Right atrium auricular region (tissue), 2 donors: ENCODE results near the gene MLLT10. TPM values are rescaled to one million over a fixed set of nuclear protein-coding genes. Genes with fewer than 3 reads are reported as not detected.

Experiments
- DNase-seq: peaks from one replicate; pipeline ENCODE4 v3.0.0-alpha.2; 2019; ENCODE audit warnings: low spot score
- H3K27ac ChIP-seq, 2 donors: fragments of 200-600 bp; sonication (generic); 1 replicate in 1 of 2; 2 replicates in 1 of 2; pipeline ENCODE4 v1.5.1; 2016 to 2019
- H3K27me3 ChIP-seq, 2 donors: fragments of 200-600 bp; sonication (generic); one replicate each; pipeline versions ENCODE4 v1.5.1 to v1.6.0; 2017 to 2019
- H3K36me3 ChIP-seq: fragments of 200-600 bp; sonication (generic); one replicate; pipeline ENCODE4 v1.5.1; 2016
- H3K4me1 ChIP-seq, 2 donors: fragments of 200-600 bp; sonication (generic); one replicate each; pipeline versions ENCODE4 v1.5.1 to v1.6.0; 2017 to 2019
- H3K4me3 ChIP-seq, 2 donors: fragments of 200-600 bp; sonication (generic); 1 replicate in 1 of 2; 2 replicates in 1 of 2; pipeline ENCODE4 v1.5.1; 2017 to 2019; ENCODE audit warnings: mild to moderate bottlenecking in 1 of 2, moderate library complexity in 1 of 2
- H3K9me3 ChIP-seq, 2 donors: fragments of 200-600 bp; sonication (generic); one replicate each; pipeline ENCODE4 v1.5.1; 2019
- total RNA-seq, 2 donors: library from RNA; depleted of rRNA; stranded (reverse); fragments of >200 nt; gene quantifications; one replicate each; pipeline ENCODE4 v1.1.0, GENCODE V29; 2016
- TF ChIP-seq, protein P1 (sequence below), 2 donors: fragments of 200-600 bp; sonication (generic); IDR thresholded peaks; one replicate each; pipeline ENCODE4 v1.5.1; 2019; ENCODE audit warnings: antibody characterized with exemption in 2 of 2

The MLLT10 gene
- total RNA-seq, 2 donors from 2014 or later = 18.8 to 27.2 TPM

DNA sequence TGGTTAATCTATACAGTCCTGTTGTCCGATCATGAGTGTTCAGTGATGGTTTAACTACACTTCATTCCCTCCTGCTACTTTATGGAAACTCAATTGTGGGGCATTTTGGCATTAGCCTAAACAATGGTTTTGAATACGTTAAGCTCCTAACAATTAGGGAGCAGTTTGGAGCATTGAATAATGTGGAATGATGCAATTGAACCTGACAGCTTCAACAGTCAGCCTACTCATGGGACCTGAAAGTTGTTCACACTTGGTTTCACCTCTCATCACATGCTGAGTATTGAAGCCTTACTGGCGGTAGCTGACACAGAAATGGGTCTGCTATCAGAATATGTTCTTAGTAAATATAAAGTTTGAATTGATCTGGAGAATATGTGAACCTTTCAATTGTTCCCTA lies 186.1 kb downstream of the MLLT10 start:
- no peaks in the 10 kb centered on the region for H3K9me3 ChIP-seq
- no peaks in the 10 kb centered on the region for H3K27me3 ChIP-seq
- DNase-seq = no peak
- peaks cover 0 to 22% of the 10 kb centered on the region in 2 donors for H3K4me1 ChIP-seq
- no peak overlapping the region for H3K27ac ChIP-seq
- TF ChIP-seq, protein P1, sequence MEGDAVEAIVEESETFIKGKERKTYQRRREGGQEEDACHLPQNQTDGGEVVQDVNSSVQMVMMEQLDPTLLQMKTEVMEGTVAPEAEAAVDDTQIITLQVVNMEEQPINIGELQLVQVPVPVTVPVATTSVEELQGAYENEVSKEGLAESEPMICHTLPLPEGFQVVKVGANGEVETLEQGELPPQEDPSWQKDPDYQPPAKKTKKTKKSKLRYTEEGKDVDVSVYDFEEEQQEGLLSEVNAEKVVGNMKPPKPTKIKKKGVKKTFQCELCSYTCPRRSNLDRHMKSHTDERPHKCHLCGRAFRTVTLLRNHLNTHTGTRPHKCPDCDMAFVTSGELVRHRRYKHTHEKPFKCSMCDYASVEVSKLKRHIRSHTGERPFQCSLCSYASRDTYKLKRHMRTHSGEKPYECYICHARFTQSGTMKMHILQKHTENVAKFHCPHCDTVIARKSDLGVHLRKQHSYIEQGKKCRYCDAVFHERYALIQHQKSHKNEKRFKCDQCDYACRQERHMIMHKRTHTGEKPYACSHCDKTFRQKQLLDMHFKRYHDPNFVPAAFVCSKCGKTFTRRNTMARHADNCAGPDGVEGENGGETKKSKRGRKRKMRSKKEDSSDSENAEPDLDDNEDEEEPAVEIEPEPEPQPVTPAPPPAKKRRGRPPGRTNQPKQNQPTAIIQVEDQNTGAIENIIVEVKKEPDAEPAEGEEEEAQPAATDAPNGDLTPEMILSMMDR (IDR thresholded peaks at IDR 0.05) = no peak
- no peak overlapping the region for H3K4me3 ChIP-seq
- H3K36me3 ChIP-seq = no peaks in the 10 kb centered on the region

DNA sequence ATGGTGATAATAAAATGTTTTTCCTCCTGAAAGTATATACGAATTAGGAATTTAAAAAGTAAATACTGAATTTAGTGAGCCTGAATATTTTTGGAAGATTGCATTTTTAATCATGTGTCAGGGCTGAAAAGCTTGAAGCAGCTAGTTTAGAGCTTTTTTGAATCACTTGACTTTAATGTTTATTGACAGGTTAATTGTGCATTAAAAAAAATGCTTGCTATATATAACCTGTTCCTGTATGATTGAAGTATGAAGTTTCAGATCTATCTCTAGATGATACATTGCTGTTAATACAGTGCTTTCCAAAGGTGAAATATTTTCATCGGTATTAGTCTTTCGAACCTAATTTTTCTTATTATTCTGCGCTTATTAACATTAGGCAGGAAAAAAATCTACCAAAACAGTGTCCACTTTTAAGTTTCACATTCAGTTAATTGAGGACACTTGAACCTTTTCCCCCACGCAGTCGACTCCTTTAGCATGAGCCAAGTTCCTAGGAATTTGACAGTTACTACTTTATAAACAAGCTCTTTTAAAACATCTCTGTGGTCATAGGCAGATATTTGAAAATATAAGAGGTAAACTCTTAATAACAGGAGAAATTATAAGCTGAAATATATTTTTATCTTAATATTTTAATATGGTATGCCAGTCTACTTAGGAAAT lies 187.1 kb downstream of the MLLT10 start:
- no peak for DNase-seq
- Histone ChIP-seq H3K4me3 (no peak overlapping the region), H3K4me1 (peaks cover 0 to 18% of the 10 kb centered on the region in 2 donors), H3K9me3 (no peaks in the 10 kb centered on the region), H3K27ac (no peak overlapping the region), H3K36me3 (no peaks in the 10 kb centered on the region), H3K27me3 (no peaks in the 10 kb centered on the region)
- TF ChIP-seq, protein P1 (IDR thresholded peaks at IDR 0.05) = no peak

DNA sequence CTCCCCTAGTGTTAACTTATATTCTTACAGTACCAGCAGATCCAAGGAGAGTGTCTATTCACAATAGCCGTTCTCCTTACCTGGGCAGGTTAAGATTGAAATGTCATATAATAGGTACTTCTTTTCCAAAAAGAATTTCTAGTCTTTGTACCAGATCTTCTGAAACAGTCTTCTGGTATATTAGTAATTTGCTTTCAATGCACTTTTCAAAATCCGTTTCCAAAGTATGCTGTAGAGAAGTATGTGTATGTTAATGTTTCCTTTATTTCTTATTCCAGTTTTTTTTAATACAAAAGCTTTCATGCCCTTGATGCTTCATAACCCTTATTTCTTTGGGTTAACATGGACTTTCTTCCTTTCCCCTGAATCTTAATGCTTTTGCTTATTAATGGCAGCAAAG lies 188.2 kb downstream of the MLLT10 start:
- DNase-seq = no peak
- Histone ChIP-seq H3K36me3 (no peaks in the 10 kb centered on the region), H3K4me1 (peaks cover 0 to 18% of the 10 kb centered on the region in 2 donors), H3K4me3 (no peak overlapping the region), H3K9me3 (no peaks in the 10 kb centered on the region), H3K27me3 (no peaks in the 10 kb centered on the region), H3K27ac (no peak overlapping the region)
- TF ChIP-seq, protein P1 (IDR thresholded peaks at IDR 0.05) = no peak

DNA sequence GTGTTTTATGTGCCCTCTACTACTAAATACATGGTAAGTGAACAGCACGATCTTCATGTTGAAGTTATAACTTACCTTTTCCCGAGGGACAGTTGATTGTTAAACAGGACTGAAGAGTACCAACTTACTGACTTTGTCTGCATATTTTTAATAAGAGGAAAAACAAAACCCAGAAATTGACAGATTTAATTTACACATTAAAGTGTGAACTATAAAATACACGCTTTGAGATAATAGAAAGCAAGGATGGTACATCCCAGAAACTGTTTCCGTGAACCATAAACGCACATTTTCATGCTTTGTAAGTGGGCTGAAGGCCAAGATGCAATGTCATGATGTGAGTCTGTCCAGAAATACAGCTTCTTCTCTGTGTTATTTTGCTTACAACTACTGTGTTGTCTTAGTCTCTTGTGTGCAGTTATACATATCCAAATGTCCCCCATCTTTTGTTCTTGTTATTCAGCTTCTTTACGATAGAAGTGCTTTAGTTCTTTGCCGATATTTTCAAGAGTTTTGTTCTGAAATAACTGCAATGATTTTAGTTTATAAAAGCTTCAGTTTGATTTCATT lies 190.1 kb downstream of the MLLT10 start:
- Histone ChIP-seq H3K27ac (no peak overlapping the region), H3K36me3 (no peaks in the 10 kb centered on the region), H3K27me3 (no peaks in the 10 kb centered on the region), H3K4me1 (peaks cover 0 to 18% of the 10 kb centered on the region in 2 donors), H3K9me3 (no peaks in the 10 kb centered on the region), H3K4me3 (no peak overlapping the region)
- TF ChIP-seq, protein P1 (IDR thresholded peaks at IDR 0.05) = no peak
- DNase-seq = no peak

DNA sequence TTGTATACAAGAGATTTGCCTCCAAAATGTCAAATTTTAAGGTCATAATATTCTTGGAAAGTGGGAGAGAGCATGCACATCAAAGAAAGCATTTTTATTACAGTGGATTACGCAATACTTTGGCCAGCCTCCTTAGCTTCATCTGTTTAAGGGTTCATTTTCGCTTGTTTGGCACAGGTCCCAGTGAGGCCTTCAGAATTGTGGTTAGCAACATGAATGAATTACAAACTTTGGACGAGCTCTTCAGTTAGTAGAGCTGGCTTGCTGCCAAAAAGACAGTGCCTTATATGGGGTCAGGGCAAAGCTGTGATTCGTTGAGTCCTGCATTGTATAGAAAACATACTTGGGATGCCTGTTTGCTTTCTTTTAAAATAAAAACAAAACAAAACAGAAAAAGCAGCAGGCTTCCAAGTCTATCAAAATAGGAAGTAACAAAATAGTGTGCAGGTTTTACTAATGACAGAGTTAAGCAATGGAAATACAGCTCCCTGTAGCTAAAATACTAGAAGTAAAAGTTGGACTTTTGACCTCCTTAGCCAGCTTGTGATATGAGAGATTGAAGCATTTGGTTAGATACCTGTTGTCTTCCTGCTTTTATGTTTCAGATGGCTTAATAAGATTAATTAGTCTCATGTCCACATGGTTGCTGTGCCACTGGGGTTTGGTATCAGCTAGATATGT lies 190.8 kb downstream of the MLLT10 start:
- peaks cover 0 to 18% of the 10 kb centered on the region in 2 donors for H3K4me1 ChIP-seq
- no peak overlapping the region for H3K27ac ChIP-seq
- no peaks in the 10 kb centered on the region for H3K9me3 ChIP-seq
- H3K4me3 ChIP-seq = no peak overlapping the region
- DNase-seq = peak; percentile 93
- no peaks in the 10 kb centered on the region for H3K27me3 ChIP-seq
- TF ChIP-seq, protein P1 (IDR thresholded peaks at IDR 0.05) = no peak
- no peaks in the 10 kb centered on the region for H3K36me3 ChIP-seq
